IPS-NIHi7 (cell line): ENCODE measurements around the gene PODN.

Experiments used
- DNase-seq: peaks from one replicate; pipeline ENCODE4 v3.0.0; 2012; ENCODE audit warnings: mixed read lengths; ENCODE audit errors: extremely low spot score

PODN gene

GRCh38 chr1:53050310-53050709 lies 11.7 kb upstream of the PODN start:
- no peak for DNase-seq

DNA sequence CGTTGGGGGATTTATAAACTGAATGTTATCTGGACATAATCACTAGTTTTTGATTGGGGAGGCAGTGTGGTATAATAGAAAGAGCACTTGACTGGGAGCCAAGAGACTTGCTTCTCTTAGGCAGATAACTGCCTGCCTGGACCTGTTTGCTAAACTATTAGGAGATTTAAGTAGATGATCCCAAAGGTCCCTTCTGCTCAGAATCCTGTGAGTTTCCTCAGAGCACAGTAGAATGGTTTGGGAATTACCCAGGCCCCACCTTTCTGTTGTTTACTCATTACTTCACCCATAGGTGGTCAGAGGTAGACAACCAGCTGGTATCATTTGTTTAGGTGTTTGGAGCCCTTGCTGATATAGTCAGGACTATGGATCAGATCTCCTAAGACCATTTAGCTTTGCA lies 10.3 kb upstream of the PODN start:
- no peak for DNase-seq

GRCh38 chr1:53057127-53057526 lies 4.9 kb upstream of the PODN start:
- DNase-seq: no peak

DNA sequence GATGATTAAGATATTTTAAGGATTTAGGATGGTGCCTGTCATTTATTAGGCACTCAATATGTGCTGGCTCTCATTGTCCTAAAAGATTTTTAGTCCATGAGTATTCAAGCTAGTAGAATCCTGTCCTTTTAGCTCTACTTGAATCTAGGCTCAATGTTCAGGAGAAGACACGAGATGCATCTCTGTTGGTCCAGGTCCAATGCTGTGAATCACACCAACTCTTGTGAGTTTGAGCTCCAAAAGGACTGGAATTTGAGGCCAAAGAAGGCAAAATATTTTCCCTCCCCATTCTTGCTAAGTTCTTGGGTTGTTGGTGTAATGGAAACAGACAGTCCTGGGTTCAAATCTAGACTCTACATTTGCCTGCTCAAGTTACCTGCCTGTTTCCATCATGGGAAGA lies 1.4 kb upstream of the PODN start:
- DNase-seq: no peak

DNA sequence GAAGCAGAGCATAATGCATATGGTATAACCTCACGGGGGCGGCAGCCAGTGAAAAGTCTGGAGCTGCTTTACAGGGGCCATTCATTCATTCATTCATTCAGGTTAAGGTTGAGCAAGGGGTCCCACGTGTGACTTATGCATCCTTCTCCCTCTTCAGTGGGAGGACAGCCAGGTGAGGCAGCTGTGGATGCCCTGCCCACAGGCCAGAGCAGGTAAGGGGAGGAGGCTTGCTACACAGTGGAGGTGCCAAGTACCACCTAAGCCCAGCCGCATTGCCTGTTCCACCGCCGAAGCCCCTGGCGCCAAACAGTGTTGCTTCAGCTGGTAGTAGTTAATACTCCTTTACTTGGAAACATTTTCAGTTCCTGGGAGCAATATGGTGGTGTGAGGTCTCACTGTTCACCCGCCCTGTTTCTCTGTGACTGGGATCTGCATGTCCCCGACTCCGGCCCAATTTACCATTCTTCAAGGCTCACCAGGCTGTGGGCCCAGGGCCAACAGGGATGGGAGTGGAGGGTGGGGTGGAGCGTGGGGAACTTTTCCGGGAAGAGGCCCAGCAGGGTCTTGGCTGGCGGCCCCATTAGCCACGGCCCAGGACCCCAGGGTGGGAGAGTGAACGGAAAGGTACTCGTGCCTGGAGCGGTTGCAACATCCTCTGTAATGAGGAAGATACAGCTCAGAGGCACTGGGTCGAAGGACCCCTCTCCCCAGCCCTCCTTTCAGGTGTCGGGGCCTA lies 722 bp upstream of the PODN start:
- DNase-seq: no peak

DNA sequence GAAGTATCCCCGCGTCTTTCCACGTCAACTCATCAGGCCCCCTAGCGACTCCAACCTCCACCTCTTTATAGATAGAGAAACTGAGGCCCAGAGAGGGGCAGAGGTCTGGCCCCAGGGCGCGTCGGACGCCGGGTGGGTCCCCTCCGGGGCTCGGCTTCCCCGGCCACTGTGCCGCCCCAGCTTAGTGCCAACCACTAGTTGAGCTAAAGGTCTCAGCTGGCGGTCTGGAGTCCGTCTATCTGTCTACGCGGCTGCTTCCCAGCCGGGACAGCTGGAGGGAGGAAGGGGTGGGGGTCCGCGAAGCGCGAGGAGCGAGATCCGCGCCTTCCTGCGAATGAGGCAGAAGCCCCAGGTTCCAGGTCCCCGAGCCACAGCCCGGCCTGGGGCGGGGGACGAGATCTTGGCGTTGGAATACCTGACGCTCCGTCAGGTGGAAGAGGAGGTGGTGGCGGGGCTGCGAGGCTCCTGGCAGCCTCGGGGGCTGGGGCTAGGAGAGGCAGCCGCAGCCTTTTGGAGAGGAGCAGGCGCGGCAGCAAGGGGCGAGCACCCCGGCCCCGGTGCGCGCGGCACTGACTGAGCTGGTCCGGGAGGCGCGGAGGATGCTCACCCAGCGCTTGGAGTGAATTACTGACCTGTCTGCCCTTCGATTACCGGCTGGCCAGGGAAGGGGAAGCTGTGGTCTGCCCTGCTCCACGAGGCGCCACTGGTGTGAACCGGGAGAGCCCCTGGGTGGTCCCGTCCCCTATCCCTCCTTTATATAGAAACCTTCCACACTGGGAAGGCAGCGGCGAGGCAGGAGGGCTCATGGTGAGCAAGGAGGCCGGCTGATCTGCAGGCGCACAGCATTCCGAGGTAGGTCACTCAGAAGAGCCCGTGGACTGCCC lies 937 bp downstream of the PODN start:
- DNase-seq: peak; percentile 67

GRCh38 chr1:53063744-53064515 lies 1.9 kb downstream of the PODN start:
- DNase-seq: no peak

- no peak for DNase-seq
Measured at GRCh38 chr1:53065391-53065790, 3.4 kb downstream of the PODN start.

DNA sequence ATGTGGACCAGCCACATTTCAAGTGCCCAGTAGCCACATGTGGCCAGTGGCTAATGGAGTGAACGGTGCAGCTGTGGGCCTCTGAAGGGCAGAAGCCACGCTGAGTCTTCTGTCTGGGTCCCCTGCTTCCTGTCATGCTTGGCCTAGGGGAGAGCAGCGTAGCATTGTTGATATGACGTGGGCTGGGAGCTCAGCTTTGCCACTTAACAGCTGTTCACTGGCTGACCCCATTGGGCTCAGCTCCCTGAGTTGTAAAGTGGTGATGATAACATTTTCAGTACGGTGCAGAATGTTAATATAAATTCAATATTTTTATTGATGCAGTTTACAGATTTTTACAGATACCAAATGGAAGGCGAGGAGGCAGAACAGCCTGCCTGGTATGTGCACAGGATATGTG lies 4.5 kb downstream of the PODN start:
- no peak for DNase-seq

- no peak for DNase-seq
Measured at GRCh38 chr1:53066891-53067738, 5.1 kb downstream of the PODN start.

- no peak for DNase-seq
Measured at GRCh38 chr1:53067886-53068285, 5.9 kb downstream of the PODN start.

GRCh38 chr1:53068314-53069099 lies 6.5 kb downstream of the PODN start:
- no peak for DNase-seq

- no peak for DNase-seq
Measured at GRCh38 chr1:53069265-53069662, 7.3 kb downstream of the PODN start.

GRCh38 chr1:53069663-53070327 lies 7.8 kb downstream of the PODN start:
- no peak for DNase-seq

- DNase-seq: no peak
Measured at GRCh38 chr1:53070621-53071020, 8.6 kb downstream of the PODN start.

DNA sequence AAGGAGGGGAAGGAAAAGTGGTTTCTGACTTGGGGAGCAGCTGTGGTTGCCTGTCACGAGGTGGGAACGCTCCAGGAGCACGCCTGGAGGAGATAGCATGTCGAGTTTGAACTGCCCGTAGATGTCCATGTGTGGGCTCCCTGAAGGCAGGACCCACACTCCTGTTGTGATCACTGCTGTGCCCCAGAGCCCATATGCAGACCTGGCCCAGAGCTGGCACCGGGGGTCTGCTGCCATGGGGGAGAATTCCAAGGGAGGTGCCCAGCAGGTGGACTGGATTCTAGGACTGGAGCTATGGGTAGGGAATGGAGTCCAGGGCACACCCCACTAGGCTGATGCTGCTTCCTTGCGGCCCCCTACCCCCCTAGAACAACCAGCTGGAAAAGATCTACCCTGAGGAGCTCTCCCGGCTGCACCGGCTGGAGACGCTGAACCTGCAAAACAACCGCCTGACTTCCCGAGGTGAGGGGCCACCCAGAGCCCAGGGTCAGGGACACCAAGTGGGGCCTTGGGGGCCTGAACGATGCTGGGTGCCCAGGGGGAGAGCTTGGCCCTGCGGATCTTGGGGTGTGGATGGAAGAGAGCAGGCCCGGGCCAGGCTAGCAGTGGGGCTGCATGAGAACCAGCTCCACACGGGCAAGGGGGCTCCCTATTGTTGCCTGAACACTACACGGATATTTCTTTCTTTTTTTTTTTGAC lies 9.3 kb downstream of the PODN start:
- DNase-seq: no peak

GRCh38 chr1:53071915-53072314 lies 9.9 kb downstream of the PODN start:
- DNase-seq: no peak

DNA sequence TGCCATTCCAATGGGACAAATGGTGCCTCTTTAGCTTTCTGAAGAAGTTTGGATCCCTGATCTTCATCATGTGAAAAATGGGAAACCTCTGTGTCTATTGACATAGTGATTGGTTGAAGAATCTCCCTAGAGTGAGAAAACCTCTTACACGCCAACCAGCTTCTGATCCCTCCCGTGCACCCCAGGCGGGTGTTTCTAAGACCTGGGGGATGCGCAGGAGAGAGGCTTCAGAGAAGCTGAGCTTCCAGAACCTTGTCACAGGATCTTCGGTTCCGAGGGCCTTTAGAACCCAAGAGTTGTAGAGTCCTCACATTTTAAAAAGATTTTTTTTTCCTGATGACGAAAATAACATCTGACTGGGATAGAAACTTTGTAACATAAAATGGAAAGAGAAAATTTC lies 11.3 kb downstream of the PODN start:
- no peak for DNase-seq

DNA sequence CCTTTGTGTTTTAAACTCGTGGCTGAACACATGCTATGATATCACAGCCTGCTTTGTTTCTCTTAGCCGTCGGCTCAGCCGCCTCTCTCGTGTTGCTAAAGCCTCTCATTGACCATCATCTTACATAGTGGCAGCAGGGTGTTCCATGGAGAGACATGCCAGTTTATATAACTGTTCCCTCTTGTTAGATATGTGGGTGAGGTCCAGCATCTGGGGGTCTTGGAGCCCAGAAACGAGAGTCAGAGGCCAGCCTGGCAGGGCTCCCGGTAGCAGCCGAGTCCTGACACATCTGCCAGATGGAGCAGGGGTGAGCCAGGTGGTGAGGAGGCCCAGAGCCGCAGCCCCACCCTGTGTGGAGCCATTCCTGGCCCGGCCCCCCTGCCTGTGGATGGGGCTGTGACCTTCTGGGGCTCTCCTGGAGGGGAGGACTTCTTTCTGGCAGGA lies 11.9 kb downstream of the PODN start:
- DNase-seq: no peak
